Measurements from ENCODE around the gene USP1.

The USP1 gene

DNA sequence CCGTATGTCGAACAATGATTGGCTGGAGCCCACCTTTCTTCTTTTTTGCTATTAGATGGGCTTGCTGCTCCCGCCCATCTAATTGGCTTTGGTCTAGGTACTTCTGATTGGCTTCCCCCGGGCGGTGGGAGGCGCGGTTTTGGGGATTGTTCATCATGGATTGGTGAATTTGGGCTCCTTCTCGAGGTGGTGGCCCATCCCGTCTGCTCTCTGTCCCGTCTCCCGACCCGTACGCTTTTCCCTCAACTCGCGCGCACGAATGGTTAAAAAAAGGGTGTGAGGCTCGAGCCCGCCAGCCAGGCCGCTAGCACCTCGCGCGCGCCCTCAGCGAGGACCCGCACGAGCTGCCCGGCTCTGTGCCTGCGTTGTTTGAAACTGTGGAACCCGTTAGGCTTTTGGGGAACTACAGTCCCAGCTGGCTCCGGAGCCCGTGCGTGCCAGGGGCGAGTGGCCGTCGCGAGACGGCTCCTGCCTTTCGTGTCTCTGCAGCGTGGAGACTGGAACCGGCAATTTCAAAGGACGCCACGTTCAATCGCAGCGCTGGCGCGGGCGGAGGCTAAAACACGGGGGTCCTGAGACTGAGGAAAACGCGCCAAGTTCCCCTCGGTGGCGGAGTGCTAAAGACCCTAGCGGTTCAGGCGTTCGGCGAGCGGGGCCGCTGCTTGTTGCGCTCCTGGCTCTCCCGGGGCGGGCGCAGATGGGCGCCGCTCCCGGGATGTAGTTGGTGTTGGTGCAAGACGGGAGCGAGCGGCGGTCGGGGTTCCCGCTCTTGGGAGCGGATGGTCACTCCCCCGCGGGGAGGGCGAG is at the start of gene USP1:
Gene USP1, plus strand, starts transcription at position 584 of the 807 bp plus-strand sequence. CDS start 2,819 bp downstream, outside the sequence.
- peak; percentile 99 for FAIRE-seq

- no peak for FAIRE-seq
Measured at GRCh38 chr1:62389531-62389930, 47.3 kb upstream of the USP1 start.

DNA sequence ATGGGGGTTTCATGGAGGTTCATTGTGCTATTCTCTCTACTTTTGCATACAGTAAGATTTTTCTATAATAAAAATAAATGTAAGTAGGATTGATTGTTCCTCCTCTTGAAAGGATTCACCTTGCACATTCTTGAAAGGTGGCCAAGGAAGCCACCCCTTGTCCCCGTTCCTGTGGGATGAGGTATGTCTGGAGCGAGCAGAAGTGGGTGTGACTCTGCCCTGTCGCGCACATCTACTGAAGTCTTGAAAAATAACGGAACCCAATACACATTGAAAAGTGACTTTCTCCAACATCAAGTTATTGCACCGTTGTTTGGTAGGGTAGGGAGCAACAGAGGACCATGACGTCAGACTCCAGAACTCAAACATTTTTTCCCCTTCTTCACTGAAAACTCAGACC is 46.8 kb upstream of the USP1 start:
- no peak for FAIRE-seq

DNA sequence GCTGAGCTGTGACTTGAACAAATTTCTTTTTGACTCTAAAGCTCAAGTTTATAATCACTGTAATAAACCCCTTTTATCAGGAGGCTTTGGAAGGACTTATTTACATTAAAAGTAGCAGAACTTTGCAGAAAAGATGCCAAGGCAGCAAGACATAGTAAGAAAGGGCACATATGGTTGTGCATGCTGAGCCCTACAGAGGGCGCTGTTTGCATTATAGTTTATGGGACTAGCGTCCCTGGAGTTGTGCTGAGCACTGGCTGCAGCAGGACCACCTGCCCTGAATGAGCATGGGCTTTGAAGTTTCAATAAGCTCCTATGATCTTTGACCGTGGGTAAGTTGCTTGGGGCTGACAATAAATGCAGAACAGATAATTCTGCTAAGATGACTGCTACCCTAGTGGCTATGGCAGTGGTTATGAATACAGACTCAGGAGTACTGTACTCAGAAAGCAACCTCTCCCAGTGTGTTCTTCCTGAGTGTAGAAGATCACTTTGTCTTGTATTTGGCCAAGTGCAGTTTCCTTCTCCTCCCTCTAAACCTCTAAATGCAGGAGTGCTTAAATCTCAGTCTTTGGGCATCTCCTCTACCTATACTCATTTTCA is 45.4 kb upstream of the USP1 start:
- no peak for FAIRE-seq

- FAIRE-seq: no peak
Measured at GRCh38 chr1:62392951-62393350, 43.9 kb upstream of the USP1 start.

- no peak for FAIRE-seq
Measured at GRCh38 chr1:62394646-62395045, 42.2 kb upstream of the USP1 start.

GRCh38 chr1:62395291-62395690 is 41.6 kb upstream of the USP1 start:
- no peak for FAIRE-seq

DNA sequence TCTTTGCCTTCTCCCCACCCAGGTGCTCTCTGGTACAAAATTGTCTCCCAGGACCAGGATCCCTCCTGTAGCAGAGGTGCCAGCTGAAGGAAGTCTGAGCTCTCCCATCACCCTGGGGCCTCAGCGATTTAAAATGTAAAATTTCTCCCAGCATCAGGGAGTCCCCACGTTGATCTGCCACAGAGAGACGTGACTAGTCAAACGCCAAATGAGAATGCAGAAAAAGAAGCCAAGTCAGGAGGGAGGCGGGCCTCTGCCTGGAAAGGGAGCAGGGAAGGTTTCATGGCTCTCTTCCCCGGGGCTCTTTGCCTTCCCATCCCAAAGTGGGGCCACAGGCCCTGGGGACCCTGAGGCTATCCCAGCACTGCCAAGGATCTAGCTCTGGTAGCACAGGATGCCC is 40.0 kb upstream of the USP1 start:
- no peak for FAIRE-seq

DNA sequence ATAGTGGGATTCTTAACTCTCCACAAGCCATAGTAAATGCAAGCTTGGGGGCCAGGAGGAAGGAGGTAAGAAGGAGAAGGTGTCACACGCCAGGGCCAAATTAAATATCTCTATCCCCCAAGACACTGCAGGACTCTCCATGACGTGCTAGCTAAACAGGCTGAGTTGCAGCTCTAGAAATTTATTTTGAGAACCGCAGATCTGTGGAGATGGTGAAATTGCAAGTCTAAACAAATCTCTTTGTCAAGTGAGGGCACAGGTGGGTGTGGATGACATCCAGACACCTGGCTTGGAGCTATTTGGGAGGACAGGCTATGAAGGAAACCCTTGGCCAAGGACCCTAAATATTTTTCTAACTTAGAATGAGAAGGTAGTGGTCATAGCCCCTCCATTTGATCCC is 39.5 kb upstream of the USP1 start:
- FAIRE-seq: no peak

DNA sequence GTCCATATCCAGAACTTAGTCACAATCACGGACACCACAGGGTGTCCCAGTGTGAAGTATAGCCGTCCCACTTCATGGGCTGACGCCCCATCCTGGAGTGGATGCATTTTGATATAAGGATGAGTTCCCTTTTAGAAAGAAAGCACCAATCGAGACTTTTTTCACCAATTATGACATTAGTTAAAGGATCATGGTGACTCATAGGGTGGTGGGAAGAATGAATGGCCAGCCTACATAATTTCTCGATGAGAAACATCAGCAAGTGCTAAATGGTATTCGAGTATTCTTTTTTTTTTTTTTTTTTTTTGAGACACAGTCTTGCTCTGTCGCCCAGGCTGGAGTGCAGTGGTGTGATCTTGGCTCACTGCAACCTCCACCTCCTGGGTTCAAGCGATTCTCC is 38.5 kb upstream of the USP1 start:
- FAIRE-seq: no peak

- FAIRE-seq: no peak
Measured at GRCh38 chr1:62401034-62401760, 35.7 kb upstream of the USP1 start.

GRCh38 chr1:62405247-62405646 is 31.6 kb upstream of the USP1 start:
- FAIRE-seq: no peak

DNA sequence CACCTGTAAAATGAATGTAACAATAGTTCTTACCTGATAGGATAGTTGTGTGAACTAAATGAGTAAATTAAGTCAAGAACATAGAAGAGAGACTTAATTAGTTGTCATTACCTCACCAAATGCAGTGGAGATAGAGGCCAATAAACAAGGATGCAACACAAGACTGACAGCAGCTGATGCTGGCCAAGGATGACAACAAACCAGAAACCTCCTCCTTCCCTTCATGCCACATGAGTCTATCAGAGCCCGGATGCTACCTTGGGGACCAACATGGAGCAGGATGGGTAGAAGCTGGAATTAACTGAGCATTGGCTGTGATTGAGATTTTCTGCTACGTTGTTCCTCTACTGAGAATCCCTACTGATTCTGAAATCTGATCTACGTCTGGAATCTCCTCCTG is 30.3 kb upstream of the USP1 start:
- no peak for FAIRE-seq

DNA sequence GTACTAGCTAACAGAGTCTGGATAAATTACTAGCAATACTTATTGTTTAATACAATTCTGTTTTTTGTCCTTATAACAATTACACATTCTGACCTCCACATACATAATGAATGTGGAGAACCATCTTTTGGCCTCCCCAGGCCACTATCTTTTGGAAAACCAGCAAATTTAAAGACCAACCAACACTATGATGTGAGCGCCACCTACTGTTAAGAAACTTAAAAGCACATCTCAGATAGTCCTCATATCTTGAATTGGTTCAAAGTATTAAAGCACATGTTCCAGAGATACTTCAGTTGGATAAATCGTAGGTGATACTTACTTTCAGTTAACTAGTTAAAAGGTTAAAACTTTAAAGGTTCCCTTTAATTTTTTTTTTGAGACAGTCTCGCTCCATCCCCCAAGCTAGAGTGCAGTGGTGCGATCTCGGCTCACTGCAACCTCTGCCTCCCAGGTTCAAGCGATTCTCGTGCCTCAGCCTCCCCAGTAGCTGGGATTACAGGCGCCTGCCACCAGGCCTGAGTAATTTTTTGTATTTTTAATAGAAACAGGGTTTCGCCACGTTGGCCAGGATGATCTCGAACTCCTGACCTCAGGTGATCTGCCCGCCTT is 29.3 kb upstream of the USP1 start:
- FAIRE-seq: peak; percentile 93

GRCh38 chr1:62415687-62416086 is 21.2 kb upstream of the USP1 start:
- FAIRE-seq: no peak

DNA sequence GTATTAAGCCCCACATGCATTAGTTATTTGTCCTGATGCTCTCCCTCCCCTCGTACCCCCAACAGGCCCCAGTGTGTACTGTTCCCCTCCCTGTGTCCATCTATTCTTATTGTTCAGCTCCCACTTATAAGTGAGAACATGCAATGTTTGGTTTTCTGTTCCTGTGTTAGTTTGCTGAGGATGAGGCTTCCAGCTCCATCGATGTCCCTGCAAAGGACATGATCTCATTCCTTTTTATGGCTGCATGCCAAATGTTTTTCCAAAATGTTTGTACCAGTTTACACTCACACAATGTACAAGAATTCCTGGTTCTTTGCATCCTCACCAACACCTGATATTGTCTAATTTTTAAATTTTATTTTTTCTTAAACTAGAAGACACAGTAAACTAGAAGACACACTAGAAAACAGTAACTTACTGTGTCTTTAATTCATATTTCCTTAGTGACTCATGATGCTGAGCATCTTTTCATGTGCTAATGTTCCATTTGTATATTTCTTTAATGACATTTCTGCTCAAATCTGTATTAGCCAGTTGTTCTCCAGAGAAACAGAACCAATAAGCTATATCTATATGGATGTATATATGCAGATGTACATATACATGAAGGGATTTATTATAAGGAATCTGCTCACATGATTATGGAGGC is 19.4 kb upstream of the USP1 start:
- no peak for FAIRE-seq

DNA sequence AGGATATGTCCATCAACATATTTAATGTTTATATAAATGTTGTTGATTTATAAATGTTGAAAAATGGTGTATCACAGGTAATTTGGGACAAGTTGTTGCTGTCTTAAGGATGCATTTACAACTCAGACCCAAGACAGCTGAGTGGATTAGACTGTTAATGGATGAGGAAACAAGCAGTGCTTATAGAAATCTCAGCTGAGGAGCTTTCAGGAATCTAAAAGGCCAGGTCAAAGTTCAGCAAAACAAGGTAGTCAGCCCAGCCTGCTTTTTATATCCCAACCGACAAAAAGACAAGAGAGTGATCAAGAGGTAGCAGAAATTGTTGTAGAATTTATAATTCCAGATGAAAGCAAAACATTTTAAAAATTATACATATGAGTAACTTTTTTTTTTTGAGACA is 16.6 kb upstream of the USP1 start:
- no peak for FAIRE-seq

GRCh38 chr1:62423580-62424242 is 13.1 kb upstream of the USP1 start:
- FAIRE-seq: no peak

GRCh38 chr1:62424411-62424810 is 12.4 kb upstream of the USP1 start:
- FAIRE-seq: no peak

DNA sequence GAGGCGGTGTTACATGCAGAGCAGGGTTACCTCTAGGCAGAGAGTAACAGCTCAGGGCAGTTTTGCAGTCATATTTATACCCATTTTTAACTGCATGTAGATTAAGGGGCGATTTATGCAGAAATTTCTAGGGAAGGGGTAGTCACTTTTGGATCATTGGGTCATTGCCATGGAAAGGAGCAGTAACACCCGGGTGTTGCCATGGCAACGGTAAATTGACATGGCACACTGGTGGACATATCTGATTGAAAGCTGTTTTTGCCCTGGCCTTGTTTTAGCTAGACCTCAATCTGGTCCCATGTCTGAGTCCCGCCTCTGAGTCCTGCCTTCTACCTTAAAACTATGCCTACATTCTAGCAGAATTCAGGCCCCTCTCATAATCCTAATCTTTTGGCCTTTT is 11.8 kb upstream of the USP1 start:
- FAIRE-seq: no peak

DNA sequence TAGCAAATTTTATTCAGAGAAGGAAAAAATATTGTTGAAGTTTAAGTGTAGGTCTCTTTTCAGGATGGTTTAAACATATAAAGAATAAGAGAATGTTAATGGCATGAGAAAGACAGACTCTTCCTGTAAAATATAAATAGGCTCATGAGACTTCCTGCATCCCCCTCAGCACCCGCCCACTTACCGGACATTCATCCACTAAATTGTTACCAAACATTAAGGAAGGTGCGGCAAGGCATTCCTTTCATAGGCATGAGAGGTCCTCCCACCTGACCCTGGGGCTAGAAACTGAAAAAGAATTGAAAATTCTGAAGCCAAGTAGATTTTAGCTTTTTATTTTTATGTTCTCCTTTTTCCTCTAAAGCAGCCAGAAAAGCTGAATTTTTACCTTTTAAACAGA is 10.6 kb upstream of the USP1 start:
- FAIRE-seq: no peak

DNA sequence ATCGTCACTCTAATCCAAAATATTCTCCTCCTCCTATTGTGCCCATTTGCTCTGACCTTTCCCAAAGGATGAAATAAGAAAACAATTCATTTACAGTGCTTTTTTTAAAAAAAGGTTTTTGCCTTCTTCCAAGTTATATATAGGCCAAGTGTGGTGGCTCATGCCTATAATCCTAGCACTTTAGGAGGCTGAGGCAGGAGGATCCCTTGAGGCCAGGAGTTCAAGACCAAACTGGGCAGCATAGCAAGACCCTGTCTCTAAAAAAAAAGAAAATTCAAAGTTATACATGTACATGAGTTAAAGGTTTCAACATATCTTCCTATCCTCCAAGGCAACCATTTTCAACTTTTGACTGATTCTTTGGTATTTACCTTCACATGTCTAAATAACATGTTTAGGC is 10.1 kb upstream of the USP1 start:
- FAIRE-seq: no peak

DNA sequence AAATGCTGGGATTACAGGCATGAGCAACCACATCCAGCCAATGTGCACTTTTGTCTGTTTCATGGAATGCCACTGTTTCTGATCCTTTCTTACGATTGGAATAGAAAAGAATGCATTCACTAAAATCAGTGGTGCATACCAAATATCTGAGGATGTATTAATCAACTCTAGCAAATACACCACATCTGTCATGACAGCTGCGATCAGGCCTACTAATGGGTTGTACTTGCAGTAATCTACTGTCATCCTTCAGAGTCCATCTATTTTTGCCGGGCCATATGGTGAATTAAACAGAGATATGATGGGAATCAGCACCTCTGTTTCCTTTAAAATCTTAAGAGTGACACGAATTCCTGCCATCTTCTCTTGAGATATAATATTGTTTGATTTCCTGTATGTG is 8.5 kb upstream of the USP1 start:
- FAIRE-seq: no peak

Measured in G401.6 (cell line).